GM23338 (cell line): ENCODE results near the gene CHST6. TPM values are rescaled to one million over a fixed set of nuclear protein-coding genes. Genes with fewer than 3 reads are reported as not detected.

Experiments
- ATAC-seq: fragments of 200-7000 bp; cut with Tn5 transposase; 3 replicates; pipeline ENCODE4 v1.9.1; 2020
- DNase-seq: peaks from one replicate; pipeline ENCODE4 v3.0.0-alpha.2; 2015; ENCODE audit warnings: low spot score
- H2AFZ ChIP-seq: fragments of 200-600 bp; sonication (generic); 2 replicates; pipeline ENCODE4 v1.8.0; 2016; ENCODE audit warnings: antibody characterized with exemption, mild to moderate bottlenecking, moderate library complexity
- H3F3A ChIP-seq: fragments of 200-600 bp; sonication (generic); replicated peaks from 2 replicates; pipeline ENCODE4 v1.8.0; 2017; ENCODE audit warnings: antibody characterized with exemption, mixed run types, low read depth
- H3K27ac ChIP-seq: fragments of 200-600 bp; sonication (generic); 2 replicates; pipeline ENCODE4 v1.6.1; 2016; ENCODE audit warnings: low read depth
- H3K27me3 ChIP-seq: fragments of 200-600 bp; sonication (generic); 2 replicates; pipeline ENCODE4 v1.8.0; 2016; ENCODE audit warnings: mild to moderate bottlenecking, mixed run types, moderate library complexity; ENCODE audit not compliant: insufficient read depth
- H3K36me3 ChIP-seq: fragments of 200-600 bp; sonication (generic); 2 replicates; pipeline ENCODE4 v1.8.0; 2016; ENCODE audit warnings: mild to moderate bottlenecking; ENCODE audit not compliant: insufficient read depth
- H3K4me1 ChIP-seq: fragments of 200-600 bp; sonication (generic); 2 replicates; pipeline ENCODE4 v1.8.0; 2016; ENCODE audit warnings: mild to moderate bottlenecking, moderate library complexity; ENCODE audit not compliant: insufficient read depth
- H3K4me2 ChIP-seq: fragments of 200-600 bp; sonication (generic); 2 replicates; pipeline ENCODE4 v1.7.1; 2017; ENCODE audit warnings: mixed run types
- H3K4me3 ChIP-seq: fragments of 200-600 bp; sonication (generic); 2 replicates; pipeline ENCODE4 v1.6.1; 2016; ENCODE audit warnings: mixed run types
- H3K79me2 ChIP-seq: fragments of 200-600 bp; sonication (generic); replicated peaks from 2 replicates; pipeline ENCODE4 v1.8.0; 2017; ENCODE audit warnings: mild to moderate bottlenecking; ENCODE audit not compliant: insufficient read depth
- H3K9me2 ChIP-seq: fragments of 200-600 bp; sonication (generic); 2 replicates; pipeline ENCODE4 v1.8.0; 2017; ENCODE audit not compliant: insufficient read depth
- H4K20me1 ChIP-seq: fragments of 200-600 bp; sonication (generic); replicated peaks from 2 replicates; pipeline ENCODE4 v1.8.0; 2017; ENCODE audit warnings: mild to moderate bottlenecking; ENCODE audit not compliant: insufficient read depth
- H3K27ac Mint-ChIP-seq: 2 replicates; pipeline ENCODE4 v1.8.0; 2020; ENCODE audit warnings: inconsistent platforms, mild to moderate bottlenecking, moderate library complexity, mixed read lengths
- H3K27me3 Mint-ChIP-seq: 3 replicates; pipeline ENCODE4 v1.8.0; 2022; ENCODE audit warnings: low read depth, mild to moderate bottlenecking, moderate library complexity, mixed read lengths, inconsistent platforms; ENCODE audit not compliant: insufficient read depth, poor library complexity
- H3K36me3 Mint-ChIP-seq: 3 replicates; pipeline ENCODE4 v1.8.0; 2021; ENCODE audit warnings: low read depth, mild to moderate bottlenecking, inconsistent platforms, moderate library complexity, mixed read lengths
- H3K4me1 Mint-ChIP-seq: 3 replicates; pipeline ENCODE4 v1.8.0; 2020; ENCODE audit warnings: mild to moderate bottlenecking, inconsistent platforms, mixed read lengths
- H3K4me3 Mint-ChIP-seq: 3 replicates; pipeline ENCODE4 v1.8.0; 2021; ENCODE audit warnings: moderate library complexity, mild to moderate bottlenecking, inconsistent platforms, mixed read lengths
- H3K9me3 Mint-ChIP-seq: 3 replicates; pipeline ENCODE4 v1.8.0; 2020; ENCODE audit warnings: moderate library complexity, mild to moderate bottlenecking, inconsistent platforms, mixed read lengths
- CTCF ChIP-seq, 2 experiments: fragments of 200-600 bp in 1 of 2; sonication (generic) in 1 of 2; conservative IDR thresholded peaks; 2 replicates each; pipeline versions ENCODE4 v1.5.1 to v1.6.1; 2016 to 2017; ENCODE audit warnings: antibody characterized with exemption in 2 of 2, low read depth in 2 of 2, mild to moderate bottlenecking in 2 of 2, moderate library complexity in 1 of 2
- ETS1 ChIP-seq: IDR thresholded peaks from 2 replicates; pipeline ENCODE4 v1.6.1; 2016; ENCODE audit warnings: antibody characterized with exemption
- EZH2 ChIP-seq: fragments of 200-600 bp; sonication (generic); IDR thresholded peaks from one replicate; pipeline ENCODE4 v1.8.0; 2017; ENCODE audit warnings: antibody characterized with exemption, mild to moderate bottlenecking, low read depth; ENCODE audit not compliant: unreplicated experiment
- EZH2phosphoT487 ChIP-seq: fragments of 200-600 bp; sonication (generic); IDR thresholded peaks from one replicate; pipeline ENCODE4 v1.8.1; 2018; ENCODE audit warnings: antibody characterized with exemption; ENCODE audit not compliant: unreplicated experiment
- JUNB ChIP-seq: IDR thresholded peaks from one replicate; pipeline ENCODE4 v1.6.1; 2016; ENCODE audit warnings: antibody characterized with exemption; ENCODE audit not compliant: unreplicated experiment
- POLR2AphosphoS5 ChIP-seq: IDR thresholded peaks from 2 replicates; pipeline ENCODE4 v1.6.1; 2016; ENCODE audit warnings: antibody characterized with exemption, low read depth
- REST ChIP-seq: IDR thresholded peaks from one replicate; pipeline ENCODE4 v1.6.1; 2018; ENCODE audit warnings: antibody characterized with exemption; ENCODE audit not compliant: unreplicated experiment
- STAT1 ChIP-seq: IDR thresholded peaks from one replicate; pipeline ENCODE4 v1.6.1; 2016; ENCODE audit warnings: antibody characterized with exemption; ENCODE audit not compliant: unreplicated experiment
- ZNF114 ChIP-seq: fragments of 250-450 bp; sonication (Bioruptor Pico); IDR thresholded peaks from 2 replicates; pipeline ENCODE4 v1.5.0; 2020; ENCODE audit warnings: mild to moderate bottlenecking, moderate library complexity
- ZNF331 ChIP-seq: fragments of 250-450 bp; sonication (Bioruptor Pico); IDR thresholded peaks from 2 replicates; pipeline ENCODE4 v1.5.0; 2020; ENCODE audit warnings: low read depth, mild to moderate bottlenecking, moderate library complexity
- polyA plus RNA-seq: library from polyadenylated mRNA; unstranded; fragments of >200 nt; fragmentation: Nextera tagmentation; extraction: Ambion mirVana; gene quantifications from 2 replicates; pipeline ENCODE4 v1.2.1, GENCODE V29; 2016
- total RNA-seq: library from RNA; depleted of rRNA; stranded (reverse); fragments of >200 nt; shearing (Covaris generic); gene quantifications from 2 replicates; pipeline ENCODE4 v1.2.3, GENCODE V29; 2014

The CHST6 gene
- total and polyA plus RNA-seq, 2 experiments from 2014 or later = 2.7 to 22.2 TPM

- TF ChIP-seq STAT1 = no peak
Observed at GRCh38 chr16:75479421-75479990, 15.7 kb downstream of the CHST6 start (continued).

GRCh38 chr16:75478480-75479345 is 16.5 kb downstream of the CHST6 start:
- H3K4me2 ChIP-seq = no peak overlapping the region
- Mint-ChIP-seq H3K4me3 (no peak overlapping the region), H3K36me3 (peaks cover 28% of the 10 kb centered on the region), H3K27ac (no peak overlapping the region), H3K27me3 (peaks cover 15% of the 10 kb centered on the region), H3K9me3 (no peaks in the 10 kb centered on the region; the same call in 2 of the 3 replicates), H3K4me1 (no peaks in the 10 kb centered on the region; the same call in 2 of the 3 replicates)
- no peak overlapping the region for H2AFZ ChIP-seq
- peak; percentile 40 for ATAC-seq
- H3K27ac ChIP-seq = no peak overlapping the region
- H3K4me3 ChIP-seq = no peak overlapping the region
- DNase-seq = no peak
- no peaks in the 10 kb centered on the region; the same call in 1 of the 2 replicates for H4K20me1 ChIP-seq
- no peaks in the 10 kb centered on the region for H3K27me3 ChIP-seq
- H3K36me3 ChIP-seq = no peaks in the 10 kb centered on the region
- H3K4me1 ChIP-seq = no peaks in the 10 kb centered on the region
- no peaks in the 10 kb centered on the region; the same call in 1 of the 2 replicates for H3K9me2 ChIP-seq
- no peaks in the 10 kb centered on the region for H3K79me2 ChIP-seq
- no peaks in the 10 kb centered on the region for H3F3A ChIP-seq
- TF ChIP-seq ETS1 (no peak), EZH2 (no peak), ZNF331 (CRISPR knock-in tag) (no peak), JUNB (no peak), ZNF114 (no peak), STAT1 (no peak), CTCF (conservative IDR thresholded peaks at IDR 0.05; ENCODE audit: low read depth in 2 of 2) (no peak), REST (no peak), EZH2phosphoT487 (no peak), POLR2AphosphoS5 (no peak)
